Measurements from ENCODE around the gene RHOF. TPM values are rescaled to one million over a fixed set of nuclear protein-coding genes. Genes with fewer than 3 reads are reported as not detected.

Gene RHOF
- polyA plus RNA-seq, 1 of the 3 experiments (the other 2 are of a cell fraction): 5.0 TPM

DNA sequence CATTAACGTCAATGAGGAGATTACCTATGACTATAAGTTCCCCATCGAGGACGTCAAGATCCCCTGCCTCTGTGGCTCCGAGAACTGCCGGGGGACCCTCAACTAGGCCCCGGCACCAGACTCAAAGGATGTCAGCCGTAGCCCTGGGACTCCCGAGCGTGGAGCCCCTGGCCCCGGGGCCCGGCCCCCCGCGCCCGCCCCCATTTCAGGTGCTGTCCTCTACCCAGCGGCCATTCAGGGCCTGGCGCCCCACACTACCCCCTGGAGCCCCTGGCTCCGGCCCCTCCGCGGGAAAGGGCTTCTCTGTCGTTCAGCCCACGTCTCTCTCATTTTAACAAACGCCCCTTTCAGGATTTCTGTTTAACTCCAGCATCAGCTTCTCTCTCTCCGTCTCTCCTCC lies 36.6 kb upstream of the RHOF start:
- ChIA-PET POLR2A (no interaction called here), CTCF (interaction anchor here (2.1 to 5.7 kb wide), 2 partner anchors 18 to 36 kb away, joined by 9 to 50 read pairs; partner anchors contain the start of gene RHOF)
- TF ChIP-seq POLR2AphosphoS5 (IDR thresholded peaks at IDR 0.05; ENCODE audit: low read depth, low read length): no peak
- TF ChIP-seq GATA2 (CRISPR knock-in tag; IDR thresholded peaks at IDR 0.05): no peak
- TF ChIP-seq, protein P1, sequence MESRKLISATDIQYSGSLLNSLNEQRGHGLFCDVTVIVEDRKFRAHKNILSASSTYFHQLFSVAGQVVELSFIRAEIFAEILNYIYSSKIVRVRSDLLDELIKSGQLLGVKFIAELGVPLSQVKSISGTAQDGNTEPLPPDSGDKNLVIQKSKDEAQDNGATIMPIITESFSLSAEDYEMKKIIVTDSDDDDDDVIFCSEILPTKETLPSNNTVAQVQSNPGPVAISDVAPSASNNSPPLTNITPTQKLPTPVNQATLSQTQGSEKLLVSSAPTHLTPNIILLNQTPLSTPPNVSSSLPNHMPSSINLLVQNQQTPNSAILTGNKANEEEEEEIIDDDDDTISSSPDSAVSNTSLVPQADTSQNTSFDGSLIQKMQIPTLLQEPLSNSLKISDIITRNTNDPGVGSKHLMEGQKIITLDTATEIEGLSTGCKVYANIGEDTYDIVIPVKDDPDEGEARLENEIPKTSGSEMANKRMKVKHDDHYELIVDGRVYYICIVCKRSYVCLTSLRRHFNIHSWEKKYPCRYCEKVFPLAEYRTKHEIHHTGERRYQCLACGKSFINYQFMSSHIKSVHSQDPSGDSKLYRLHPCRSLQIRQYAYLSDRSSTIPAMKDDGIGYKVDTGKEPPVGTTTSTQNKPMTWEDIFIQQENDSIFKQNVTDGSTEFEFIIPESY (IDR thresholded peaks at IDR 0.05; ENCODE audit: borderline replicate concordance, low read depth): no peak
- TF ChIP-seq, protein P2, sequence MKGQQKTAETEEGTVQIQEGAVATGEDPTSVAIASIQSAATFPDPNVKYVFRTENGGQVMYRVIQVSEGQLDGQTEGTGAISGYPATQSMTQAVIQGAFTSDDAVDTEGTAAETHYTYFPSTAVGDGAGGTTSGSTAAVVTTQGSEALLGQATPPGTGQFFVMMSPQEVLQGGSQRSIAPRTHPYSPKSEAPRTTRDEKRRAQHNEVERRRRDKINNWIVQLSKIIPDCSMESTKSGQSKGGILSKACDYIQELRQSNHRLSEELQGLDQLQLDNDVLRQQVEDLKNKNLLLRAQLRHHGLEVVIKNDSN (IDR thresholded peaks at IDR 0.05; ENCODE audit: borderline replicate concordance, low read depth): no peak
- TF ChIP-seq TCF12 (IDR thresholded peaks at IDR 0.05): no peak
- TF ChIP-seq MXI1 (IDR thresholded peaks at IDR 0.05; ENCODE audit: low read depth, low read length): no peak
- TF ChIP-seq, protein P3, sequence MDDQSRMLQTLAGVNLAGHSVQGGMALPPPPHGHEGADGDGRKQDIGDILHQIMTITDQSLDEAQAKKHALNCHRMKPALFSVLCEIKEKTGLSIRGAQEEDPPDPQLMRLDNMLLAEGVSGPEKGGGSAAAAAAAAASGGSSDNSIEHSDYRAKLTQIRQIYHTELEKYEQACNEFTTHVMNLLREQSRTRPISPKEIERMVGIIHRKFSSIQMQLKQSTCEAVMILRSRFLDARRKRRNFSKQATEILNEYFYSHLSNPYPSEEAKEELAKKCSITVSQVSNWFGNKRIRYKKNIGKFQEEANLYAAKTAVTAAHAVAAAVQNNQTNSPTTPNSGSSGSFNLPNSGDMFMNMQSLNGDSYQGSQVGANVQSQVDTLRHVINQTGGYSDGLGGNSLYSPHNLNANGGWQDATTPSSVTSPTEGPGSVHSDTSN (IDR thresholded peaks at IDR 0.05): no peak
- no peak for TF ChIP-seq NFIC (IDR thresholded peaks at IDR 0.05; ENCODE audit: borderline replicate concordance)
- TF ChIP-seq SMC3 (IDR thresholded peaks at IDR 0.05; ENCODE audit: low read depth, low read length): no peak
- no peak for TF ChIP-seq MEF2A (IDR thresholded peaks at IDR 0.05; ENCODE audit: borderline replicate concordance, low read depth)
- TF ChIP-seq, protein P4, sequence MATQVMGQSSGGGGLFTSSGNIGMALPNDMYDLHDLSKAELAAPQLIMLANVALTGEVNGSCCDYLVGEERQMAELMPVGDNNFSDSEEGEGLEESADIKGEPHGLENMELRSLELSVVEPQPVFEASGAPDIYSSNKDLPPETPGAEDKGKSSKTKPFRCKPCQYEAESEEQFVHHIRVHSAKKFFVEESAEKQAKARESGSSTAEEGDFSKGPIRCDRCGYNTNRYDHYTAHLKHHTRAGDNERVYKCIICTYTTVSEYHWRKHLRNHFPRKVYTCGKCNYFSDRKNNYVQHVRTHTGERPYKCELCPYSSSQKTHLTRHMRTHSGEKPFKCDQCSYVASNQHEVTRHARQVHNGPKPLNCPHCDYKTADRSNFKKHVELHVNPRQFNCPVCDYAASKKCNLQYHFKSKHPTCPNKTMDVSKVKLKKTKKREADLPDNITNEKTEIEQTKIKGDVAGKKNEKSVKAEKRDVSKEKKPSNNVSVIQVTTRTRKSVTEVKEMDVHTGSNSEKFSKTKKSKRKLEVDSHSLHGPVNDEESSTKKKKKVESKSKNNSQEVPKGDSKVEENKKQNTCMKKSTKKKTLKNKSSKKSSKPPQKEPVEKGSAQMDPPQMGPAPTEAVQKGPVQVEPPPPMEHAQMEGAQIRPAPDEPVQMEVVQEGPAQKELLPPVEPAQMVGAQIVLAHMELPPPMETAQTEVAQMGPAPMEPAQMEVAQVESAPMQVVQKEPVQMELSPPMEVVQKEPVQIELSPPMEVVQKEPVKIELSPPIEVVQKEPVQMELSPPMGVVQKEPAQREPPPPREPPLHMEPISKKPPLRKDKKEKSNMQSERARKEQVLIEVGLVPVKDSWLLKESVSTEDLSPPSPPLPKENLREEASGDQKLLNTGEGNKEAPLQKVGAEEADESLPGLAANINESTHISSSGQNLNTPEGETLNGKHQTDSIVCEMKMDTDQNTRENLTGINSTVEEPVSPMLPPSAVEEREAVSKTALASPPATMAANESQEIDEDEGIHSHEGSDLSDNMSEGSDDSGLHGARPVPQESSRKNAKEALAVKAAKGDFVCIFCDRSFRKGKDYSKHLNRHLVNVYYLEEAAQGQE (IDR thresholded peaks at IDR 0.05; ENCODE audit: low read depth, low read length): no peak
- H3K27me3 ChIP-seq (ENCODE audit: insufficient read depth): no peaks in the 10 kb centered on the region
- H3K36me3 ChIP-seq (replicated peaks in 1 of 2; ENCODE audit: control insufficient read depth in 1 of 2, insufficient read depth in 2 of 2, low read length in 1 of 2): peaks cover 13 to 39% of the 10 kb centered on the region in 2 experiments
- no peaks in the 10 kb centered on the region for H3K79me2 ChIP-seq (ENCODE audit: insufficient read depth)
- no peak overlapping the region for H3K27ac ChIP-seq (ENCODE audit: low read depth in 2 of 2, low read length in 1 of 2)
- H3K9me2 ChIP-seq: no peaks in the 10 kb centered on the region
- no peaks in the 10 kb centered on the region for H3K9me3 ChIP-seq
- H4K20me1 ChIP-seq (ENCODE audit: insufficient read depth): no peaks in the 10 kb centered on the region
- no peak overlapping the region for H3K4me3 ChIP-seq (ENCODE audit: low read depth in 2 of 2, low read length in 1 of 2)
- no peak for DNase-seq
- H3K4me2 ChIP-seq: no peak overlapping the region
- H3K9ac ChIP-seq: no peak overlapping the region
- peaks cover 0 to 4% of the 10 kb centered on the region in 2 experiments; a peak in 1 of 4 replicates for H3K4me1 ChIP-seq (ENCODE audit: control insufficient read depth in 1 of 2, insufficient read depth in 2 of 2, low read depth in 1 of 2, low read length in 1 of 2)
- no peak overlapping the region for H2AFZ ChIP-seq (ENCODE audit: low read depth)
- peaks cover 22% of the 10 kb centered on the region for H3F3A ChIP-seq (replicated peaks; ENCODE audit: insufficient read depth)
- 95% methylated on average over 18 of the region's 23 CpGs for WGBS (ENCODE audit: low lambda C conversion rate)

Data from SK-N-SH (cell line).